Motor neuron (in vitro differentiated cells): ENCODE data around the gene HHATL. TPM values are rescaled to one million over a fixed set of nuclear protein-coding genes. Genes with fewer than 3 reads are reported as not detected.

Experiments used
- ATAC-seq, 8 experiments: fragments of 200-7000 bp; cut with Tn5 transposase; replicated peaks in 6 of 8; 2 replicates each; pipeline ENCODE4 v1.8.0; 2021; ENCODE audit warnings: mild to moderate bottlenecking in 8 of 8, moderate library complexity in 8 of 8
- H3K27ac ChIP-seq, 2 donors: fragments of 250-450 bp; sonication (Bioruptor Pico); 2 replicates each; pipeline ENCODE4 v1.9.0; 2021; ENCODE audit warnings: antibody characterized with exemption in 2 of 2, mild to moderate bottlenecking in 2 of 2, moderate library complexity in 1 of 2
- H3K4me1 ChIP-seq, 2 donors: fragments of 250-450 bp; sonication (Bioruptor Pico); replicated peaks in 1 of 2; 2 replicates each; pipeline ENCODE4 v1.6.1; 2021; ENCODE audit warnings: antibody characterized with exemption in 2 of 2, mild to moderate bottlenecking in 2 of 2, moderate library complexity in 1 of 2
- H3K4me3 ChIP-seq, 5 donors: fragments of 250-450 bp; sonication (Bioruptor Pico); 2 replicates each; pipeline ENCODE4 v1.9.0; 2021; ENCODE audit warnings: antibody characterized with exemption in 5 of 5, mild to moderate bottlenecking in 5 of 5, moderate library complexity in 4 of 5
- WGBS, 10 experiments: fragments of 450-650 bp; shearing (Covaris generic); methylation state at CpG; one replicate each; pipeline ENCODE4 v1.0.0; 2022; 5-methylcytosine and 5-hydroxymethylcytosine counted together
- in situ Hi-C, 9 experiments: fragments of 400-800 bp; cut with MboI; loops; one replicate each; pipeline ENCODE4 v1.15.0; 2021; ENCODE audit warnings: low sequenced_read_pairs in 9 of 9, low pct_unique_long_range_greater_than_20kb in 2 of 9; ENCODE audit not compliant: unreplicated experiment in 9 of 9
- total RNA-seq, 8 experiments: library from RNA; unstranded; fragments of 300-600 nt; gene quantifications; 2 replicates each; pipeline versions ENCODE4 v1.2.3 to v1.2.4, GENCODE V29; 2022

Gene HHATL
- total RNA-seq, 8 experiments from 2014 or later: 0.22 to 2.6 (median 1.2) TPM; not detected in 2

DNA sequence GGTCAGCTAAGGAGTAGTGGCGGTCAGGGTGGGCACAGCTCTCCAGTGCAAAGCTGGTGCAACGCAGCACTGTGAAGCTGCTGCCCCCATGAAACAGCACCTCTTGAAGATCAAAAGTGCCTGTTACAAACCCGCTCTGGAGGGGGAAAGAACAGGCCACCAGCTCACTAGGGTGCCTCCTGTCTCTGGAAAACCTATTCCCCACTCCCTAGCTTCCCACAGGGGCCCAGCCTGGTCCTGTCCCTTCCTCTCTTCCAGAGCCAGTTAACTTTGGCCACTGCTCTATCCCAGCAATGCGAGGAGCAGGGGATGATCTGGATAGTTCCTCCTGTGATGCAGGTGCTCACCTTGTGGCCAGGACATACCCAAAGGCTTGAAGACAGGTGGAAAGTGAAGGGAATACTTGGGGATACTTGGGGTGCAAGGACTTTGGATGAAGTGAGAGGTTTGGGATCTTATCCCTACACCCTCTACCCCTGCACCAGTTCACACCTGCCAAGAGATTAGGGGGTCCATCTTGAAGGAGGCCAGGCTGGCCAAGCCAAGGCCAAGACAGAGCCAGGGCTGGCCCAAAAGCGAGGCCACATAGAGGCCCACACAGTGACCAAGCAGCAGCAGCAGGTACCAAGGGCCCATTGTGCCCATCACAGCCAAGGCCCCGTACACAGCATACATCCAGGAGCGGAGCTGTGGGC, 4.2 kb downstream of the HHATL start:
- H3K27ac ChIP-seq: no peak overlapping the region
- in situ Hi-C loops: no loop called here
- ATAC-seq: no peak
- H3K4me1 ChIP-seq: peaks cover 2 to 11% of the 10 kb centered on the region in 2 donors
- 28 to 100% (median 80%) methylated on average over 1 to 3 of the region's 7 CpGs; no CpG with 5 or more reads in 6 of the 10 experiments for WGBS, 10 experiments
- no peak overlapping the region for H3K4me3 ChIP-seq

DNA sequence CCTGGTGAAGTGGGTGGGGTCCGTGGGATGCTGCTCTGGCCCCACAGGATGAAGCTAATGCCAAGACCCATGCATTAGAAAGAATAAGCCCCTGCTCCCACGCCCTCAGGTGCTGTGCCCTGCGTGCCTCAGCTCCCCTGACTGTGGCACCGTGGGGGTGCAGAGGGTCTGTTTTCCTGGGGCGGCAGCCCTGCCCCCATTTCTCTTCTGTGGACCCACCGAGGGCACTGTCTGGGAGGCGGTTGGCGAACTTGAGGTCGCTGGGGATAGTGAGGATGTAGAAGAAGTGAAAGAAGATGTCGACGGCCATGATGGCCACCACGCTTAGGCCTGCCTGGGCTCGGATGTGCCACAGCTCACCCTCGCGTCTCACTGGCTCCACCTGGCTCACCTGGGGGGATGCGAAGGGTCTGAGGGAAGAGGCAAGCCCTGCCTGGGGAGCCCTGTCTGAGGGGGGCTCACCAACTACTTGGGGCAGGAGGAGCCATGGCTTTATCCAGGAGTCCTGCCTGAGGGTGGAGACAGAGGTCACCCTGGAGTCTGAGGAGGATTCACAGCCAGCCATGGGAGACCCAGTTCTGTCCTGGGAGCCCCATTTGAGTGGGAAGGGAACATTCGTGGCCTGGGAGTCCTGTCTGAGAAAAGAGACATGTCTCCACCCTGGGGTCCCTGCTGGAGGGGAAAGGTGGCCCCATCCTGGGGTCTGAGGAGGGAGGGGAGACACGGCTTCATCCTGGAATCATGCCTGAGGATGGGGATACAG, 5.1 kb downstream of the HHATL start:
- in situ Hi-C loops: no loop called here

DNA sequence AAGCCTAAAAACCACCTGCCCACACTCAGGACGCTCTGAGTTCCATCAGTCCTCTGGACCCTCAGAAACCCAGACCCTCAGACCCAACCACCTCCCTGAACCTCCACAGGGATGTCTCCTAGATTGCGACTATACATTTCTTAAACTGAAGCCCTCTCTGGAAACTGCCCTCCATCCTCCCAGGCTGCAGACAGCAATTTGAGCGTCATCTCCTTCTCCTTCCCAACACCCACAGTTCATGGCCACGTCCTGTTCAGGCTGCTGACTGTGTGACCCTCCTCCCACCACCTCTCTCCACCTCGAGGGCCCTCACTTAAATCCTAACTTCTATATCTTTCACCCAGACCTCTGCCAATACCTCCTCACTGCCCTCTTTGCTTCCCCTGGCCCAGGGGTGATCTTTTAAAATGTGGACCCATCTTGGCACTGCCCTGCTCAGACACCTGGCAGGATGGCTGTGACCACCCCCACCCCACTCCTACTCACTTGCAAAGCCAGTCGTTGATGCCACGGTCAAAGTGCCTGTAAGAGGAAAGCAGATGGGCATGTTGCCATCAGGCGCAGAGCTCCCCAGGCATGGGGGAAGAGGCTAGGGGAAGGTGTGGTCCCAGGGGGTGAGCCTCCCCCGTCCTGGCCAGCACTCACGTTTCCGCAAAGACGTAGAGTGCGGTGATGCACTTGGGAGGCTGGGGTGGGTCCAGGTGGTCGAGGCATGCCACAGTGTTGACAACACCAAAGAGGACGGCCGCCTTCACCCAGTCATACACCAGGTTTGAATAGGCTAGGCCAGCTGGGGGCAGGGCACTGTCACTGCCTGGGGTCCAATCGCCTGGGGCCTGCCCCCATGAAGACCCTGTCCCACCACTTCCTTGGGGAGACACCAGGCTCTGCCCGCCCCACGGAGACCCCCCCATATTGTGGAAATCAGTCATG, 6.0 kb downstream of the HHATL start:
- 0 to 90% (median 49%) methylated on average over 1 to 6 of the region's 19 CpGs; no CpG with 5 or more reads in 3 of the 10 experiments for WGBS, 10 experiments
- in situ Hi-C loops: no loop called here

More for the DNA sequence above, 5.1 kb downstream of the HHATL start:
- no peak for ATAC-seq
- H3K4me1 ChIP-seq: peaks cover 0 to 7% of the 10 kb centered on the region in 2 donors
- H3K27ac ChIP-seq: no peak overlapping the region
- WGBS, 10 experiments: 30 to 79% (median 65%) methylated on average over 1 to 9 of the region's 18 CpGs; no CpG with 5 or more reads in 6 of the 10 experiments
- H3K4me3 ChIP-seq: no peak overlapping the region

DNA sequence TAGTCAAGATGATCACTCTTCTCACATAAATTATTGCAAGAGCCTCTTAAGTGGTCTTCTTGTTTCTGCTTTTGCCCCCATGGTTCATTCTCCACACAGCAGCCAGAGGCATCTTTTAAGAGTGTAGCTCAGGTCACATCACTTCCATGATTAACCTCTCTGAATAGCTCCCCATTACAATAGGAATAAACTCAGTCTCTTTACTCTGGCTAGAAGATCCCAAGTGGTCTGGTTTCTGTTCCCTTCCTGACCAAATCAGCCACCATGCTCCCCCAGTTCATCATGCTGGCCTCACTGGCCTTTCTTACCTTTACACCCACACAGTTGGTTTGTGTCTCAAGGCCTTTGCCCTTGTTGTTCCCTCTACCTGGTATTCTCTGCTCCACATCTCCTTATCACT, 8.2 kb downstream of the HHATL start:
- Histone ChIP-seq H3K4me3 (no peak overlapping the region), H3K27ac (no peak overlapping the region), H3K4me1 (no peaks in the 10 kb centered on the region)
- in situ Hi-C loops: no loop called here
- ATAC-seq: no peak

More for the DNA sequence above, 6.0 kb downstream of the HHATL start:
- no peak overlapping the region for H3K4me3 ChIP-seq
- peaks cover 0 to 2% of the 10 kb centered on the region in 2 donors for H3K4me1 ChIP-seq
- no peak for ATAC-seq
- H3K27ac ChIP-seq: no peak overlapping the region

DNA sequence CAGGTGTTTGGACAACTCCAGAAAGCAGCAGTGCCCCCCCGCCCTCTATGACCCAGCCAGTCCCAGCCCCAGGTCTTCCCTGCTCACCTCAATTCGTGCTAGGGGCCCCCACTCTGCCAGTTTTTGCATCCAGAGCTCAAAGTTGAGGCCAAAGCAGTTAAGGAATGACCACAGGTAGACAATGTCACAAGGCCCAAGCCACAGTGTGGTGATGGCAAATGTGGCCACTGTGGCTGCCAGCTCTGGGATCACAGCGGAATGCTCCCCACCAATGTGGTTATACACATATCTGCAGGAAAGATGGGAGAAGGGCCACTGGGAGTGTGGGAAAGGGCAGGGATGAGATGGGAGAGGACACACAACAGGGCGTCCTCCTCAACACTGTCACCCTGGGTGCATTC, 9.1 kb downstream of the HHATL start:
- no peak overlapping the region for H3K27ac ChIP-seq
- WGBS, 10 experiments: 0 to 100% (median 90%) methylated on average over 1 to 2 of the region's 4 CpGs; no CpG with 5 or more reads in 4 of the 10 experiments
- no peaks in the 10 kb centered on the region for H3K4me1 ChIP-seq
- H3K4me3 ChIP-seq: no peak overlapping the region
- ATAC-seq: no peak
- in situ Hi-C loops: no loop called here

DNA sequence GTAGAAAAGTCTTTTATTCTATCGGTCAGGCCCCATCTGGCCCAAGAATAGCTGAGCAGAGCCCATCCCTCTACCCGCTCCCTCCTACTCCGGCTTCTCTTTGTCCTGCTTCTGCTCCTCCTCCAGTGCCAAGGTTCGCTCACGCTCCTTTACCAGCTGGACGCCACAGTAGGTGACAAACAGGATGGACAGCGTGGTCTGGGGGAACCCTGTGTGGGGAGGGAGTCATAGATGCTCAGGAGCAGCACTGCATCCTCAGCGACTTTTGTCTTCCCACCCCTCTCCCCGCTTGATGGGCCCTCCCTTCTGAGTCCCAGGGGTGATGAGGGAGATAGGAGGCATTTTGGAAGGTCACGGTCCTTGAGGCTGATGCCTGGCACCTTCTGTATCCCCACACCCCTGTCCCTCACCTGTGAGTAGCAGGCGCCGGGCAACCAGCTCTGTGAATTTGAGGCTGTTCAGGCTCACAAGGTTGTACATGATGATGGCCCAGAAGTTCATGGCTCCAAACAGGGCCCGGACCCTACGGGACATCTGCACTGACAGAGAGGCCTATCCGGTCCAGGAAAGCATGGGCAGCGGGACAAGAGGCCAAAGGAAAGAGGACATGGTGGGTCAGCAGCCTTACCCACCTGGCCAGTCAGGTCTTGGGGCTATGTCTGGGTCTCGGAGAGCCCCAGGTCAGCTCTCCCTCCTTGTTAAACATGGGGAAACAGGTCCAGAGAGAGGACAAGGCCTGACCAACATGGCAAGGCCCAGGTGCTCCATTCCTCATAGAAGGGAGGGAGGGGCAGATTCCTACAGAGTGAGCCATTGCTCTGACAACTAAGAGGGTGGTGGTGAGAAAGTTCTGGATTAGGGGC, 9.7 kb downstream of the HHATL start:
- Histone ChIP-seq H3K4me3 (no peak overlapping the region), H3K4me1 (no peaks in the 10 kb centered on the region), H3K27ac (no peak overlapping the region)
- 20 to 100% (median 80%) methylated on average over 1 to 6 of the region's 17 CpGs; no CpG with 5 or more reads in 1 of the 10 experiments for WGBS, 10 experiments
- peak in 2 of 8 experiments; percentile 24 for ATAC-seq
- in situ Hi-C loops: no loop called here

DNA sequence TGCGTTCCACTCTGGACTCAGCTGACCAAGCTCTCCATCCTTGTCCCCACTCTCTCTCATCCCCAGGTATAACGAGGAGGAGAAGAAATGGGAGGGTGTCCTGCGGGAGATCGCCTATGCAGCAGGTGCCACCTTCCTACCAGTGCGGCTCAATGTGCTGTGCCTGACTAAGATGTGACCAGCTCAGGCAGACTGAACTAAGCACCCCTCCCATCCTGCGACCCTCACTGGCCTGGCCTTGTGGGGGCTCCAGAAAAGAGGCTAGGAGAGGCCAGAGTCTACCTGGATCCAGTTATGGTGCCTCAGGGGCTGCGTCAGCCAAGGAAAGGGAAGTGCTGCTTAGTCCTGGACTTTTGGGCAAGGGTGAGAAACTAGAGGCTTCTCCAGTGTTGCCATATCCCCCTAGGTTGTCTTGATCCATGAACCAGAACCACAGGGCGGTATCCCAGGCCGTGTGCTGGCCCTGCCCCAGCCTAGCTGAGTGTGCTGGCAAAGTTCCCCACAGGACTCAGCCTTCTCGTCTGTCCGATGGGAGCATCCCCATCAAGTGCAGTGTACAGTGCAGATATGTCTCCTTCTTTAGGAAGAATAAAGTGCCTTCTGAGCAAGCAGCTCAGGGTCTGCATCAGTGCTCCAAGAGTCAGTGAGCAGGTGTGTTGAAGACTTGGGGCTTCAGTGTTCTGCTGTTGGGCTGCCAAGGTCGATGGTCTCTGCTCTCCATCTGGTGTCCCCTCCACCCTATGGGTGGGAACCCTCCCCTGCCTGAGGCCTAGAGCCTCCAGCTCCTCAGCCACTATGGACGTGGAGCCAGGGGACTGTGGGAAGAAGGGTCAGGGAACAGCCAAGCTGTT, 10.6 kb downstream of the HHATL start:
- H3K4me3 ChIP-seq: no peak overlapping the region
- no peak overlapping the region for H3K27ac ChIP-seq
- WGBS, 10 experiments: 0 to 100% (median 69%) methylated on average over 1 to 5 of the region's 13 CpGs; no CpG with 5 or more reads in 2 of the 10 experiments
- no peak for ATAC-seq
- H3K4me1 ChIP-seq: no peaks in the 10 kb centered on the region
- in situ Hi-C loops: no loop called here

DNA sequence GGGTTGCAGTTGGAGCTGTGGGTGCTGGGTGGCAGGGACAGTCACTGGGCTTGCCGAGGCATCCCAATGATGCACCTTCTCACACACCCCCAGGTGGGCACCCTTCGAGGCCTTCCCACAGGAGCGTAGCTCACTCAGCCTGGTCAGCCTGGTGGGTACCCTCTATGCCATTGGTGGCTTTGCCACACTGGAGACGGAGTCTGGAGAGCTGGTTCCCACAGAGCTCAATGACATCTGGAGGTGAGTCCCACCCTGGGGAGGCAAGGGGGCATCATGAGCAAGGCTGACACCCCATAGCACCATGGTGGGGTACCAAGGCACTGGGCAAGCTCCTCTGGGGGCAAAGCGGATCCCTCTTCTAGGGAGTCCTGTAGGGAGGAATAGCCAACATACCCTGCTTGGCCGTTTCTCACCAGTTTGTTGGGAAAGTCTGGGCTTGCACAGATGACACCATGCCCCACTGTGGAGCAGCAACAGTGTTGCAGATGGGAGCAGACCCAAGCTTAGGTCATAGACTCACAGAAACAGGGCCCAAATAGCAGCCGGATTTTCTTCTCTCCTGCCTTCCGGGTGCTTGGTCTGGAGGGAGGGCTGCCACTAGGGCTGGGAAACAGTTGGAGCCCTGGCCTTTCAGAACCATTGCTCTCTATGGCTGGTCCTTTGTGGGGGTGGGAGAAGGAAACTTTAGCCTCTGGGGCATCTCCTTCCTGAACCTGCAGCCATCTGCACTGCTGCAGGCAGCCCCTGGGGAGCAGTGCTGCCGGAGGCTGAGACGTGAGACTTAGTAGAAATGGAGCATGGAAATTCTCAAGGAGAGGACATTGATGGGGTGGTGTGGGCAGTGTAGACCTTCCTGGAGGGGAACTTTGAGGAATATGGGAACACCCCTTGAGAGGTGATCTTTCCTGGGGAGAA, 11.6 kb downstream of the HHATL start:
- no peak overlapping the region for H3K27ac ChIP-seq
- H3K4me3 ChIP-seq: no peak overlapping the region
- H3K4me1 ChIP-seq: no peaks in the 10 kb centered on the region
- in situ Hi-C loops: no loop called here
- WGBS, 10 experiments: 20 to 92% (median 80%) methylated on average over 1 to 5 of the region's 10 CpGs; no CpG with 5 or more reads in 5 of the 10 experiments
- no peak for ATAC-seq

DNA sequence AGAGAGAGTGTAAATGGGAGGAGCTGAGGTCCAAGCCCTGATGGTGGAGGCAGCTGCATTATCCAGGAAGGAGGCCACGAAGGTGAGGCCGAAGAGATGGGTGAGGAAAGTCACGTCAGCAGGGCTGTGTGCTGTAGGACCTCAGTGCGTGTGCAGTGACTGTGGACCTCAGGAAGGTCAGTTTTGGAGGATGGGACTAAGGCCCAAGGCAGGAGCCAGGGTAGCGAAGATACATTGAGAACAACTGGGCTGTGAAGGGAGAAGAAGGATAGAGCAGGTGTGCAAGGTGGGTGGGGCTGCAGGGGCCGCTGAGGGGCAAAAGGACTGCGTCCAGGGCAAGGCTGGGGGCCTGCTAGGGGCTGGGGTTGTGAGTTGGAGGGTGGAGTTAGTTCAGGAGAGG, 12.4 kb downstream of the HHATL start:
- WGBS, 10 experiments: 53 to 100% (median 84%) methylated on average over 1 to 4 of the region's 7 CpGs; no CpG with 5 or more reads in 4 of the 10 experiments
- in situ Hi-C loops: no loop called here

DNA sequence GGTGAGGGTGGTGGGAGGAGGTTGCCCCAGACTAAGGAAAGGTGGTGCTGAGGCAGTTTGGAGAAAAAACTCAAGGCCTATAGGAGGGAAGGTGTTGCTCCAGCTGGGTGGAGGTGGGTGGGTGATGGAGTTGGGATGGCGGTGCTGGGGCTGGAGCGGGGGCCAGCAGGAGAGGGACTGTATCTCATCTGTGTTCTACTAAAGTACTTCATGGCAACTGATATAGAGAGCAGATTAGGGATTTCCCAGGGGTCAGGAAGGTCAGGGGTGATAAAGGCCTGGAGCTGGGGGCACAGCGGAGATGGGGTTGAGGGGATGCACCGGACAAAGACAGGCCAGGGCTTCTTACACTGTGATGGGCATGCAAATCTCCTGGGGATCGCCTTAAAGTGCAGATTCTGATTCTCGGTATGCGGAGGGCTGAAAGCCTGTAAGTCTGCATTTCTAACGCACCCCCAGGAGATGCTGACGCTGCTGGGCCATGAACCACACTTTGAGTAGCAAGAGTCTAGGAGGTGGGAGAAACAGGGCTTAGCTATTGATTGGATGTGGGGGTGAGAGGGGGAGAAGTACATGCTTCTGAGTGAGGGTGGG, 13.1 kb downstream of the HHATL start:
- Histone ChIP-seq H3K4me1 (peaks cover 0 to 1% of the 10 kb centered on the region in 2 donors), H3K27ac (no peak overlapping the region), H3K4me3 (no peak overlapping the region)
- 32 to 80% methylated on average over 1 to 5 of the region's 9 CpGs; no CpG with 5 or more reads in 8 of the 10 experiments for WGBS, 10 experiments
- ATAC-seq: no peak
- in situ Hi-C loops: no loop called here

More for the DNA sequence above, 12.4 kb downstream of the HHATL start:
- Histone ChIP-seq H3K4me1 (no peaks in the 10 kb centered on the region), H3K27ac (no peak overlapping the region), H3K4me3 (no peak overlapping the region)
- no peak for ATAC-seq
